ENCODE measurements around the gene SIGLEC9. TPM values are rescaled to one million over a fixed set of nuclear protein-coding genes. Genes with fewer than 3 reads are reported as not detected.

Gene SIGLEC9
- total and polyA plus RNA-seq, 9 donors = 1.7 to 10.4 (median 2.9) TPM

DNA sequence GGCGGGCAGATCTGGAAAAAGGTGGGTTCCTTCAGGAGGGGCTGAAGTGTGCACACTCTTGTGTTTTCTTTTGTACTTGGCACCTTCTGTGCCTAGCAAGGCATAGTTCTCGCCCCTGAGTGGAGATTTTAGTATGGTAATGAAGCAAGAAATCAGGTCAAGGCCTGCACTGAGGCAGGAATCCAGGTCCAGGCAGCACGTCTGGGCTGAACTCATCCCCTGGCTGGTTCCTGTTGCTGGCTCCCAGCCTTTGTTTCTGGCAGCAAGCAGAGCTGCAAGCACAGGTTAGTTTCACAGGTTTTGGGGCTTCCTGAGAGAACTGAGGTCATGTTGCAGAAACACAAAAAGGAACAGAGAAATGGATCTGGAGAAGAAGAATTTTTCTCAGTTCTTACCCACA lies 38.6 kb downstream of the SIGLEC9 start:
- Histone ChIP-seq H3K4me1 (ENCODE audit: insufficient read depth) (peaks cover 5% of the 10 kb centered on the region), H3K4me3 (no peak overlapping the region), H3K36me3 (no peaks in the 10 kb centered on the region), H3K27ac (peak overlapping the region in 1 of 2 donors; percentile 27), H3K9me3 (no peaks in the 10 kb centered on the region), H3K27me3 (no peaks in the 10 kb centered on the region)
- intact Hi-C loops (cut with DNase I) = loop anchor here in 1 of 4 donors (10.0 kb wide), 1 partner anchor 58 kb away; the partner anchor contains the start of gene CTU1
- peak; percentile 46 to 75 (median 60) for DNase-seq
- WGBS, 3 donors = 38 to 39% (median 39%) methylated on average over 3 of the region's 3 CpGs
- no peak for TF ChIP-seq EP300 (IDR thresholded peaks at IDR 0.05)
- TF ChIP-seq, protein P1, sequence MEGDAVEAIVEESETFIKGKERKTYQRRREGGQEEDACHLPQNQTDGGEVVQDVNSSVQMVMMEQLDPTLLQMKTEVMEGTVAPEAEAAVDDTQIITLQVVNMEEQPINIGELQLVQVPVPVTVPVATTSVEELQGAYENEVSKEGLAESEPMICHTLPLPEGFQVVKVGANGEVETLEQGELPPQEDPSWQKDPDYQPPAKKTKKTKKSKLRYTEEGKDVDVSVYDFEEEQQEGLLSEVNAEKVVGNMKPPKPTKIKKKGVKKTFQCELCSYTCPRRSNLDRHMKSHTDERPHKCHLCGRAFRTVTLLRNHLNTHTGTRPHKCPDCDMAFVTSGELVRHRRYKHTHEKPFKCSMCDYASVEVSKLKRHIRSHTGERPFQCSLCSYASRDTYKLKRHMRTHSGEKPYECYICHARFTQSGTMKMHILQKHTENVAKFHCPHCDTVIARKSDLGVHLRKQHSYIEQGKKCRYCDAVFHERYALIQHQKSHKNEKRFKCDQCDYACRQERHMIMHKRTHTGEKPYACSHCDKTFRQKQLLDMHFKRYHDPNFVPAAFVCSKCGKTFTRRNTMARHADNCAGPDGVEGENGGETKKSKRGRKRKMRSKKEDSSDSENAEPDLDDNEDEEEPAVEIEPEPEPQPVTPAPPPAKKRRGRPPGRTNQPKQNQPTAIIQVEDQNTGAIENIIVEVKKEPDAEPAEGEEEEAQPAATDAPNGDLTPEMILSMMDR (IDR thresholded peaks at IDR 0.05) = no peak

DNA sequence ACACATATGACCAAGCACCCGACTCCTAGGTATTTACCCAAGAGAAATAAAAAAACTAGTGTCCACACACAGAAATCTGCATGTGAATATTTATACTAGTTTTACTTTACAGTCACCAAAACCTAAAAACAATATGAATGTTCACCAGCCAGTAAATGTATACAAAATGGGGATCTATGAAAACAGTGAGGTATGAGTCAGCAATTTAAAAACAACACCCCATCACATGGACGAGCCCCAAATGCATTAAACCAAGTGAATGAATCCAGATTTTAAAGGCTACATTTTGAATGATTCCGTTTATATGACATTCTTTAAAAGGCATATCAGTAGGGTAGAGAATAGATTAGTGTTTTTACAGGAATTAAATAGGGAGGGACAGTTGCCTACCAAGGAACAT lies 39.5 kb downstream of the SIGLEC9 start:
- H3K9me3 ChIP-seq = no peaks in the 10 kb centered on the region
- TF ChIP-seq, protein P1 (IDR thresholded peaks at IDR 0.05) = no peak
- TF ChIP-seq EP300 (IDR thresholded peaks at IDR 0.05) (no peak), POLR2A (IDR thresholded peaks at IDR 0.05) (no peak)
- no peak overlapping the region for H3K4me3 ChIP-seq
- intact Hi-C loops (cut with DNase I) = loop anchor here in 1 of 4 donors (10.0 kb wide), 1 partner anchor 59 kb away; the partner anchor contains the start of gene CTU1
- peaks cover 9% of the 10 kb centered on the region for H3K4me1 ChIP-seq (ENCODE audit: insufficient read depth)
- H3K36me3 ChIP-seq = no peaks in the 10 kb centered on the region
- H3K27me3 ChIP-seq = no peaks in the 10 kb centered on the region
- no peak overlapping the region for H3K27ac ChIP-seq
- no peak for DNase-seq
- 71 to 80% (median 77%) methylated on average over 3 of the region's 3 CpGs for WGBS, 3 donors

DNA sequence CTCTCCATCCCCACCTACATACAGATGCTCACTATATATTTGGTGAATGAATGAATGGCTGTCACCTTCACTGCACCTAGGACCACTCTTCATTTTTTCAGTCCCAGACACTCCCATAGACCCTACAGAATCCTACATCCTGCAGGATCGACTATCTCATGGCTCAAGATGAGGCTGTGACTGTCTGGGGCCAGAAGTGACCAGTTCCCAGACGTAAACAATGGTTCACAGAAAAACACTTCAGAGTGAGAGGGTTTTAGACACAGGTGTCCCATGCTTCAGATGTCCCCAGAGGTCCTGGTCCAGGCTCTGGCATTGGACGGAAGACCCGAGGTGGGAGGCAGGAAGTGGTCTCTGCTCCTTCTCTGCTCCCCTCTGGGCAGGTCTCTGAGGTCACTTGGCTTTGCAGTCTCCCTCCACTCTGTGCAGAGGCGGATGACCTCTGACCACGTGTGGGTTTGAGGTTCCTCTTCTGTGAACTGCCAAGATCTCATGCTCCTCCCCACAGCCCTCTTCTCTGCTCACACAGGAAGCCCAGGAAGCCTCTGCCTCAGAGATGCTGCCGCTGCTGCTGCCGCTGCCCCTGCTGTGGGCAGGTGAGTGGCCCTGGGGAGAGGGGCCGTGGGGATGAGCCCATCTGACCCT lies 42.3 kb downstream of the SIGLEC9 start:
- Histone ChIP-seq H3K9me3 (no peaks in the 10 kb centered on the region), H3K4me3 (no peak overlapping the region), H3K27me3 (no peaks in the 10 kb centered on the region), H3K4me1 (ENCODE audit: insufficient read depth) (peaks cover 9% of the 10 kb centered on the region), H3K36me3 (no peaks in the 10 kb centered on the region), H3K27ac (no peak overlapping the region)
- TF ChIP-seq, protein P1 (IDR thresholded peaks at IDR 0.05) = no peak
- TF ChIP-seq POLR2A (IDR thresholded peaks at IDR 0.05) = no peak
- no peak for TF ChIP-seq EP300 (IDR thresholded peaks at IDR 0.05)
- no peak for DNase-seq
- WGBS, 3 donors = 50 to 61% (median 57%) methylated on average over 9 of the region's 9 CpGs
- intact Hi-C loops (cut with DNase I) = loop anchor here in 2 of 4 donors (5.0 to 10.0 kb wide), 2 partner anchors 62 to 145 kb away; partner anchors contain the start of gene CTU1 (in 1 of the 2)

DNA sequence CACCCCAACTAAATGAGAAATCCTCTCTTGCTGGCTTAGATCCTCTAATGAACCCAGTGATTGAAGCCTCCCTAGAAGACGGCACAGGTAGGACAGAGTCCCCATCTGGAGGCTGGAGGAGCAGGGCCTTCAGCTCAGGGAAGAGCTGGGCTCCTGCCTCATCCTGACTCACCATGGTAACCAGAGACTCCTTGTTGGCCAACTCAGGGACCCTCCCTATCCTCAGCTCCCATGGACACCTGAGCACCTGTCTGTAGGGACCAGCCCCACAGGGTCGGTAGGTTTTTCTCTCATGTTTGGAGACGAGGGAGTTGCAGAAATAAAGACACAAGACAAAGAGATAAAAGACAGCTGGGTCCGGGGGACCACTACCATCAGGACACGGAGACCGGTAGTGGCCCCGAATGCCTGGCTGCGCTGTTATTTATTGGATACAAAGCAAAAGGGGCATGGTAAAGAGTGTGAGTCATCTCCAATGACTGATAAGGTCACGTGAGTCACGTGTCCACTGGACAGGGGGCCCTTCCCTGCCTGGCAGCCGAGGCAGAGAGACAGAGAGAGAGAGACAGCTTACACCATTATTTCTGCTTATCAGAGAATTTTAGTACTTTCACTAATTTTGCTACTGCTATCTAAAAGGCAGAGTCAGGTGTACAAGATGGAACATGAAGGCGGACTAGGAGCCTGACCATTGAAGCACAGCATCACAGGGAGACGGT lies 44.0 kb downstream of the SIGLEC9 start:
- no peaks in the 10 kb centered on the region for H3K36me3 ChIP-seq
- H3K9me3 ChIP-seq = no peaks in the 10 kb centered on the region
- H3K4me3 ChIP-seq = no peak overlapping the region
- intact Hi-C loops (cut with DNase I) = loop anchor here in 2 of 4 donors (5.0 to 10.0 kb wide), 2 partner anchors 64 to 146 kb away; partner anchors contain the start of gene CTU1 (in 1 of the 2)
- WGBS, 3 donors = 25 to 46% (median 37%) methylated on average over 13 of the region's 13 CpGs
- no peak for TF ChIP-seq POLR2A (IDR thresholded peaks at IDR 0.05)
- TF ChIP-seq, protein P1 (IDR thresholded peaks at IDR 0.05) = no peak
- H3K27me3 ChIP-seq = no peaks in the 10 kb centered on the region
- H3K4me1 ChIP-seq (ENCODE audit: insufficient read depth) = peaks cover 5% of the 10 kb centered on the region
- H3K27ac ChIP-seq = peak overlapping the region in 1 of 2 donors; percentile 67
- peak; percentile 48 to 76 (median 65) for DNase-seq

All from ovary (tissue), 9 donors.